K562 (cell line): ENCODE data around the gene SERINC5. TPM values are rescaled to one million over a fixed set of nuclear protein-coding genes. Genes with fewer than 3 reads are reported as not detected.

Experiments used
- ATAC-seq: fragments of 200-7000 bp; cut with Tn5 transposase; 3 replicates; pipeline ENCODE4 v1.9.1; 2020; ENCODE audit warnings: moderate library complexity
- BruUV-seq: library from RNA; stranded (reverse); fragments of 400-500 nt; replicated peaks from 2 replicates; lab custom pipeline; 2021; lab: Mats Ljungman, UMichigan
- CTCF ChIA-PET: fragments of 300-600 bp; formaldehyde crosslinking; extraction: SDS; loops from one replicate; lab custom pipeline; 2021; ENCODE audit warnings: low intra/inter-chr PET ratio; lab: Yijun Ruan, JAX
- POLR2A ChIA-PET: fragments of 300-600, 350-650 bp; sonication (Branson Sonifier 250); formaldehyde crosslinking; extraction: SDS; loops from one replicate; lab custom pipeline; 2021; ENCODE audit warnings: antibody characterized with exemption, inconsistent platforms; lab: Yijun Ruan, JAX
- DNase-seq, 4 experiments: peaks; one replicate each; pipeline versions ENCODE4 v3.0.0 to v3.0.0-alpha.2; 2011 to 2018; ENCODE audit warnings: low spot score in 3 of 4, mixed read lengths in 3 of 4; ENCODE audit errors: extremely low read depth in 1 of 4
- FAIRE-seq: peaks from 2 replicates; lab custom pipeline; 2011; peaks lifted over from hg19 to GRCh38; lab: Jason Lieb, UNC
- H2AFZ ChIP-seq: 2 replicates; pipeline ENCODE4 v1.6.0; 2011; ENCODE audit warnings: low read depth, low read length, control low read depth, inconsistent platforms
- H3K27ac ChIP-seq: fragments of 200-600 bp; 3 replicates; pipeline ENCODE4 v1.8.0; 2011; ENCODE audit warnings: low read depth, mild to moderate bottlenecking, control low read depth, inconsistent platforms, low read length, moderate library complexity, mixed read lengths; ENCODE audit errors: extremely low read depth
- H3K27me3 ChIP-seq, 2 experiments: fragments of 300-600 bp in 1 of 2; 2 replicates in 1 of 2; 3 replicates in 1 of 2; pipeline versions ENCODE4 v1.6.0 to v1.8.0; 2011; ENCODE audit warnings: inconsistent platforms in 2 of 2, low read length in 2 of 2, mild to moderate bottlenecking in 1 of 2, mixed read lengths in 1 of 2, moderate library complexity in 1 of 2; ENCODE audit not compliant: control insufficient read depth in 2 of 2, insufficient read depth in 2 of 2
- H3K36me3 ChIP-seq: fragments of 300-600 bp; 3 replicates; pipeline ENCODE4 v1.8.0; 2011; ENCODE audit warnings: mild to moderate bottlenecking, low read length, inconsistent platforms; ENCODE audit not compliant: control insufficient read depth, insufficient read depth
- H3K4me1 ChIP-seq, 2 experiments: fragments of 200-600 bp in 1 of 2; replicated peaks in 1 of 2; 2 replicates in 1 of 2; 3 replicates in 1 of 2; pipeline versions ENCODE4 v1.5.1 to v1.8.0; 2011; ENCODE audit warnings: inconsistent platforms in 2 of 2, low read length in 2 of 2, mild to moderate bottlenecking in 1 of 2, mixed read lengths in 1 of 2, moderate library complexity in 1 of 2; ENCODE audit not compliant: control insufficient read depth in 2 of 2, insufficient read depth in 2 of 2
- H3K4me2 ChIP-seq: 2 replicates; pipeline ENCODE4 v1.6.1; 2011; ENCODE audit warnings: low read length, control low read depth, inconsistent platforms, mixed read lengths; ENCODE audit not compliant: insufficient read depth
- H3K4me3 ChIP-seq: fragments of 200-600 bp; sonication (generic), shearing (Covaris generic); 2 replicates; pipeline ENCODE4 v1.5.1; 2016; ENCODE audit warnings: control low read depth, inconsistent platforms
- H3K79me2 ChIP-seq: fragments of 200-600 bp; 3 replicates; pipeline ENCODE4 v1.8.0; 2011; ENCODE audit warnings: low read length, inconsistent platforms; ENCODE audit not compliant: control insufficient read depth, insufficient read depth
- H3K9ac ChIP-seq, 2 experiments: 2 replicates each; pipeline versions ENCODE4 v1.6.0 to v1.6.1; 2011; ENCODE audit warnings: low read depth in 2 of 2, low read length in 2 of 2, control low read depth in 1 of 2, inconsistent platforms in 1 of 2, mild to moderate bottlenecking in 1 of 2, mixed read lengths in 1 of 2; ENCODE audit not compliant: insufficient read depth in 1 of 2
- H3K9me1 ChIP-seq: one replicate; pipeline ENCODE4 v1.6.0; 2011; ENCODE audit warnings: inconsistent platforms, mild to moderate bottlenecking, low read length, moderate library complexity; ENCODE audit not compliant: control insufficient read depth, insufficient read depth
- H3K9me3 ChIP-seq: replicated peaks from 2 replicates; pipeline ENCODE4 v1.5.1; 2011; ENCODE audit warnings: low read depth, low read length, inconsistent platforms; ENCODE audit not compliant: control insufficient read depth, insufficient read depth
- H4K20me1 ChIP-seq: replicated peaks from 2 replicates; pipeline ENCODE4 v1.6.1; 2011; ENCODE audit warnings: low read length, inconsistent platforms, mixed read lengths; ENCODE audit not compliant: control insufficient read depth, insufficient read depth
- MCM2 ChIP-seq: fragments of 450-650 bp; IDR thresholded peaks from 2 replicates; pipeline ENCODE4 v1.6.1; 2017; ENCODE audit warnings: low read depth, mild to moderate bottlenecking
- MTF1 ChIP-seq: fragments of 250-450 bp; sonication (Bioruptor Pico); IDR thresholded peaks from 2 replicates; pipeline ENCODE4 v1.9.0; 2021; ENCODE audit warnings: moderate library complexity, mild to moderate bottlenecking, inconsistent platforms, borderline replicate concordance
- POLR2G ChIP-seq: fragments of 200-400 bp; formaldehyde crosslinking; IDR thresholded peaks from 2 replicates; pipeline ENCODE4 v1.6.1; 2017; ENCODE audit warnings: low read depth, mild to moderate bottlenecking, antibody characterized with exemption, low read length, moderate library complexity
- RAD21 ChIP-seq, 2 experiments: fragments of 250-450 bp in 1 of 2; fragments of 450-650 bp in 1 of 2; sonication (Bioruptor Pico) in 1 of 2; formaldehyde crosslinking in 1 of 2; IDR thresholded peaks in 1 of 2; conservative IDR thresholded peaks in 1 of 2; 2 replicates each; pipeline versions ENCODE4 v1.4.0 to v1.8.0; 2020 to 2022; ENCODE audit warnings: mild to moderate bottlenecking in 2 of 2, moderate library complexity in 1 of 2
- ZNF586 ChIP-seq: fragments of 450-650 bp; formaldehyde crosslinking; conservative IDR thresholded peaks from 2 replicates; pipeline ENCODE4 v1.4.0; 2020; ENCODE audit warnings: mild to moderate bottlenecking, moderate library complexity
- ZNF696 ChIP-seq: fragments of 250-450 bp; sonication (Bioruptor Pico); conservative IDR thresholded peaks from 2 replicates; pipeline ENCODE4 v1.4.0; 2020; ENCODE audit warnings: mild to moderate bottlenecking, moderate library complexity
- WGBS: fragments of 100-300 bp; shearing (Covaris generic); methylation state at CpG from one replicate; pipeline ENCODE4 v1.1.6; 2016; ENCODE audit warnings: low coverage, mixed read lengths; ENCODE audit not compliant: insufficient coverage; ENCODE audit errors: missing lambda C conversion rate; 5-methylcytosine and 5-hydroxymethylcytosine counted together
- in situ Hi-C: fragments of 300-500 bp; cut with MboI; formaldehyde crosslinking; loops from 4 replicates; pipeline ENCODE4 v1.15.0; 2018; ENCODE audit warnings: inconsistent platforms, mixed read lengths
- intact Hi-C: fragments of 100-400 bp; cut with micrococcal nuclease; formaldehyde crosslinking; loops from 2 replicates; pipeline ENCODE4 v1.14.2; 2022
- polyA plus RNA-seq, 8 experiments: library from polyadenylated mRNA; depleted of rRNA in 4 of 8; stranded (reverse) in 5 of 8; unstranded in 3 of 8; fragments of >200 nt; fragmentation: Nextera tagmentation in 2 of 8; fragmentation: Illumina TruSeq in 1 of 8; extraction: Ambion mirVana in 2 of 8; extraction: Trizol in 1 of 8; gene quantifications; 2 replicates each; pipeline versions ENCODE4 v1.2.1 to v1.2.3, GENCODE V29; 2011 to 2014; ENCODE audit warnings: inconsistent platforms in 1 of 8, missing spikeins in 1 of 8
- total RNA-seq, 7 experiments: library from RNA; depleted of rRNA in 6 of 7; stranded (reverse); fragments of >200 nt in 6 of 7; fragmentation: Illumina TruSeq in 2 of 7; extraction: Trizol in 2 of 7; gene quantifications; 2 replicates each; pipeline versions ENCODE4 v1.2.1 to v1.2.3, GENCODE V29; 2011 to 2021; ENCODE audit warnings: low replicate concordance in 1 of 7
- TF ChIP-seq, protein P1 (sequence below), 2 experiments: fragments of 450-650 bp; formaldehyde crosslinking in 1 of 2; IDR thresholded peaks; 2 replicates each; pipeline versions ENCODE4 v1.4.0 to v1.6.1; 2014 to 2020; ENCODE audit warnings: mild to moderate bottlenecking in 2 of 2, borderline replicate concordance in 1 of 2, low read depth in 1 of 2

The SERINC5 gene
- total and polyA plus RNA-seq, 9 of the 15 experiments (the other 6 are each of a cell fraction or from before 2014, with no cell fraction given) = 1.4 to 7.9 (median 3.7) TPM

DNA sequence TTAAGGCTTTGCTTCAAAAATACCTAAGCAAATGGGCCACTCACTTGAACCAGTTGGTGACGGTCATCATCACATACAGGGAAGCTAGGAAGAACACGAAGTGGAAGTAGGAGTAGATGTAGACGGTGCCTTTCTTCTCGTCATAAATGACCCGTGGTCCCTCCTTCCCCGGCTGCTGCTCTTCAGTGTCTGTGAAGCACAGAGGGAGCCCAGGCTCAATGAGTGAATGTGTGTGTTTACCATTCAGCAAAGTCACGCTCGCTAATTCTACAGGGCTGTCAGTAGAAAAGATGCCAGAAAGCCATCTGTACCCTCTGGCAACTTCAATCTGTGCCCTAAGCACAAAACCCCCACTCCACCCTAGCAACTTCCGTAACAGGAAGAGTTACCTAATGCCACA is 109.8 kb downstream of the SERINC5 start:
- Histone ChIP-seq H3K4me3 (no peak overlapping the region), H3K27me3 (no peaks in the 10 kb centered on the region), H3K4me2 (no peak overlapping the region), H3K9me3 (no peaks in the 10 kb centered on the region), H3K79me2 (no peaks in the 10 kb centered on the region), H2AFZ (no peak overlapping the region), H3K36me3 (no peaks in the 10 kb centered on the region), H3K9me1 (no peaks in the 10 kb centered on the region), H3K9ac (no peak overlapping the region), H3K27ac (no peak overlapping the region)
- DNase-seq = no peak
- ATAC-seq = no peak
- ChIA-PET CTCF (no interaction called here), POLR2A (no interaction called here)
- WGBS = 87% methylated on average over 8 of the region's 9 CpGs
- TF ChIP-seq ZNF696 (CRISPR knock-in tag) = no peak
- TF ChIP-seq ZNF586 = no peak
- no peak for TF ChIP-seq POLR2G
- no peak for TF ChIP-seq MCM2
- TF ChIP-seq, all 486 proteins: peak for 0
- no peaks in the 10 kb centered on the region for H3K4me1 ChIP-seq
- intact Hi-C loops = no loop called here
- no TSS peak for BruUV-seq
- in situ Hi-C loops = no loop called here
- no peak for FAIRE-seq
- H4K20me1 ChIP-seq = no peaks in the 10 kb centered on the region

DNA sequence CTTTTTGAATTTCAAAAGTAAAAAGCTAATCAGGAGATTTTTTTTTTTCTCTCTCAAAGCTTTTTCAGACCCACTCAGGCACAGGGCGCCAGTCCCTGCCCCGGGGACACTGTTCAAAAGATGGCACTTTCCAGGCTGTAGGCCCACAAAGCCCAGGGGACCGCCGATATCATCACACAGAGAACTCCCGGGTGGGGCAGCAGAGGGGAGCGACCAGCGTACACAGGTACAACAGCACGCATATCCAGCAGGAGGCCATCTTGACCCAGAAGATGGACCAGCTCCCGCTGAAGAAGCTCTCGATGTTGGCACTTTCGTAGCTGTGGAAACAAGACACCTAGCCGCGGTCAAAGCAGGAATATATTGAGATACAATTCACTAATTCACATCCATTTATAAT is 112.4 kb downstream of the SERINC5 start:
- H3K79me2 ChIP-seq = no peaks in the 10 kb centered on the region
- DNase-seq (peak in 1 of 4 experiments; percentile 5), ATAC-seq (peak; percentile 67), FAIRE-seq (no peak)
- no peaks in the 10 kb centered on the region for H3K9me3 ChIP-seq
- H3K4me1 ChIP-seq = no peaks in the 10 kb centered on the region
- no peaks in the 10 kb centered on the region for H3K27me3 ChIP-seq
- H3K4me2 ChIP-seq = no peak overlapping the region
- no peak overlapping the region for H3K4me3 ChIP-seq
- TF ChIP-seq RAD21 (CRISPR knock-in tag; conservative IDR thresholded peaks at IDR 0.05 in 1 of 2, IDR thresholded peaks at IDR 0.05 in 1 of 2) (peak in 1 of 2 experiments; percentile 13; a peak in 2 of 4 replicates), MTF1 (CRISPR knock-in tag) (no peak)
- TF ChIP-seq, protein P1, sequence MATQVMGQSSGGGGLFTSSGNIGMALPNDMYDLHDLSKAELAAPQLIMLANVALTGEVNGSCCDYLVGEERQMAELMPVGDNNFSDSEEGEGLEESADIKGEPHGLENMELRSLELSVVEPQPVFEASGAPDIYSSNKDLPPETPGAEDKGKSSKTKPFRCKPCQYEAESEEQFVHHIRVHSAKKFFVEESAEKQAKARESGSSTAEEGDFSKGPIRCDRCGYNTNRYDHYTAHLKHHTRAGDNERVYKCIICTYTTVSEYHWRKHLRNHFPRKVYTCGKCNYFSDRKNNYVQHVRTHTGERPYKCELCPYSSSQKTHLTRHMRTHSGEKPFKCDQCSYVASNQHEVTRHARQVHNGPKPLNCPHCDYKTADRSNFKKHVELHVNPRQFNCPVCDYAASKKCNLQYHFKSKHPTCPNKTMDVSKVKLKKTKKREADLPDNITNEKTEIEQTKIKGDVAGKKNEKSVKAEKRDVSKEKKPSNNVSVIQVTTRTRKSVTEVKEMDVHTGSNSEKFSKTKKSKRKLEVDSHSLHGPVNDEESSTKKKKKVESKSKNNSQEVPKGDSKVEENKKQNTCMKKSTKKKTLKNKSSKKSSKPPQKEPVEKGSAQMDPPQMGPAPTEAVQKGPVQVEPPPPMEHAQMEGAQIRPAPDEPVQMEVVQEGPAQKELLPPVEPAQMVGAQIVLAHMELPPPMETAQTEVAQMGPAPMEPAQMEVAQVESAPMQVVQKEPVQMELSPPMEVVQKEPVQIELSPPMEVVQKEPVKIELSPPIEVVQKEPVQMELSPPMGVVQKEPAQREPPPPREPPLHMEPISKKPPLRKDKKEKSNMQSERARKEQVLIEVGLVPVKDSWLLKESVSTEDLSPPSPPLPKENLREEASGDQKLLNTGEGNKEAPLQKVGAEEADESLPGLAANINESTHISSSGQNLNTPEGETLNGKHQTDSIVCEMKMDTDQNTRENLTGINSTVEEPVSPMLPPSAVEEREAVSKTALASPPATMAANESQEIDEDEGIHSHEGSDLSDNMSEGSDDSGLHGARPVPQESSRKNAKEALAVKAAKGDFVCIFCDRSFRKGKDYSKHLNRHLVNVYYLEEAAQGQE (IDR thresholded peaks at IDR 0.05; ENCODE audit: borderline replicate concordance) = 0 out of 2 replicates have a peak, but pooled peaks have one; percentile 12
- TF ChIP-seq, protein P1 (CRISPR knock-in tag; IDR thresholded peaks at IDR 0.05; ENCODE audit: low read depth) = no peak
- BruUV-seq = no TSS peak
- intact Hi-C loops (no loop called here), in situ Hi-C loops (no loop called here)
- no peak overlapping the region for H3K27ac ChIP-seq
- POLR2A ChIA-PET = interaction anchor here (0.8 kb wide), 1 partner anchor 8 kb away, joined by 3 read pairs; no protein-coding TSS in a partner anchor
- no peaks in the 10 kb centered on the region for H3K9me1 ChIP-seq
- H3K9ac ChIP-seq = no peak overlapping the region
- no peaks in the 10 kb centered on the region for H4K20me1 ChIP-seq
- 67% methylated on average over 13 of the region's 13 CpGs for WGBS
- CTCF ChIA-PET = interaction anchor here (0.6 kb wide), 1 partner anchor 164 kb away, joined by 5 read pairs; no protein-coding TSS in a partner anchor
- no peaks in the 10 kb centered on the region for H3K36me3 ChIP-seq
- H2AFZ ChIP-seq = no peak overlapping the region
